22Rv1 (cell line): Measurements from ENCODE around the gene CLIC3.

Experiments
- ZFX ChIP-seq: fragments of 450-650 bp; IDR thresholded peaks from 2 replicates; pipeline ENCODE4 v1.6.1; 2017; ENCODE audit warnings: antibody characterized with exemption, borderline replicate concordance
- TF ChIP-seq, protein P1 (sequence below): fragments of 450-650 bp; IDR thresholded peaks from 2 replicates; pipeline ENCODE4 v1.5.1; 2017; ENCODE audit warnings: mild to moderate bottlenecking

DNA sequence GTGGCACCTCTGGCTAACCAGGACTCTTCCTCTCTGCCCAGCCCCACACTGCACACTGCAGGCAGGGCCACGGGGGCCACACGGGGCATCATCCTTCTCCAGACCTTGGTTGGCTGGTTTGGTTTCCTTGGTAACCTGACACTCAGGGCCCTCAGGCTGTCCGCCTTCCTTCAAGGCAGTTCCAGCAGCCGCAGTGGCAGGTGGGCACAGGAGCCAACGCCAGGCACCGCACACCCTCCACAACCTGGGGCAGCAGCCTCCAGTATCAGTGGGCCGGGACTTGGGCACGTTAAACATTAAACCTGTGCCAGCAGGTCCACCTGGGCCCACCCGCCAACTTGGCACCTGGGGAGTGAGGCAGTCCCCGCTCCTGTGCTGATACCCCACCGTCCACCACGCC is 47.7 kb upstream of the CLIC3 start:
- TF ChIP-seq, protein P1, sequence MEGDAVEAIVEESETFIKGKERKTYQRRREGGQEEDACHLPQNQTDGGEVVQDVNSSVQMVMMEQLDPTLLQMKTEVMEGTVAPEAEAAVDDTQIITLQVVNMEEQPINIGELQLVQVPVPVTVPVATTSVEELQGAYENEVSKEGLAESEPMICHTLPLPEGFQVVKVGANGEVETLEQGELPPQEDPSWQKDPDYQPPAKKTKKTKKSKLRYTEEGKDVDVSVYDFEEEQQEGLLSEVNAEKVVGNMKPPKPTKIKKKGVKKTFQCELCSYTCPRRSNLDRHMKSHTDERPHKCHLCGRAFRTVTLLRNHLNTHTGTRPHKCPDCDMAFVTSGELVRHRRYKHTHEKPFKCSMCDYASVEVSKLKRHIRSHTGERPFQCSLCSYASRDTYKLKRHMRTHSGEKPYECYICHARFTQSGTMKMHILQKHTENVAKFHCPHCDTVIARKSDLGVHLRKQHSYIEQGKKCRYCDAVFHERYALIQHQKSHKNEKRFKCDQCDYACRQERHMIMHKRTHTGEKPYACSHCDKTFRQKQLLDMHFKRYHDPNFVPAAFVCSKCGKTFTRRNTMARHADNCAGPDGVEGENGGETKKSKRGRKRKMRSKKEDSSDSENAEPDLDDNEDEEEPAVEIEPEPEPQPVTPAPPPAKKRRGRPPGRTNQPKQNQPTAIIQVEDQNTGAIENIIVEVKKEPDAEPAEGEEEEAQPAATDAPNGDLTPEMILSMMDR: no peak
- TF ChIP-seq ZFX: no peak
